Astrocyte of the spinal cord (primary cell): ENCODE data around the gene TOMM40.
"Not testable (repeated sequence)": the region's sequence is repeated elsewhere in the genome, so short reads cannot be mapped to it uniquely, and the experiment has no call there.

Experiments used
- DNase-seq: peaks from one replicate; pipeline ENCODE4 v3.0.0; 2011; ENCODE audit warnings: low read depth, low spot score
- H3K4me3 ChIP-seq: 2 replicates; pipeline ENCODE4 v1.5.1; 2011; ENCODE audit warnings: low read depth, mild to moderate bottlenecking, low read length, moderate library complexity
- in situ Hi-C: cut with HindIII; loops from 2 replicates; pipeline ENCODE4 v1.10.0; 2017; ENCODE audit warnings: low sequenced_read_pairs
- TF ChIP-seq, protein P1 (sequence below): IDR thresholded peaks from 2 replicates; pipeline ENCODE4 v1.5.1; 2012; ENCODE audit warnings: low read depth, mild to moderate bottlenecking, low read length, inconsistent platforms

Gene TOMM40

DNA sequence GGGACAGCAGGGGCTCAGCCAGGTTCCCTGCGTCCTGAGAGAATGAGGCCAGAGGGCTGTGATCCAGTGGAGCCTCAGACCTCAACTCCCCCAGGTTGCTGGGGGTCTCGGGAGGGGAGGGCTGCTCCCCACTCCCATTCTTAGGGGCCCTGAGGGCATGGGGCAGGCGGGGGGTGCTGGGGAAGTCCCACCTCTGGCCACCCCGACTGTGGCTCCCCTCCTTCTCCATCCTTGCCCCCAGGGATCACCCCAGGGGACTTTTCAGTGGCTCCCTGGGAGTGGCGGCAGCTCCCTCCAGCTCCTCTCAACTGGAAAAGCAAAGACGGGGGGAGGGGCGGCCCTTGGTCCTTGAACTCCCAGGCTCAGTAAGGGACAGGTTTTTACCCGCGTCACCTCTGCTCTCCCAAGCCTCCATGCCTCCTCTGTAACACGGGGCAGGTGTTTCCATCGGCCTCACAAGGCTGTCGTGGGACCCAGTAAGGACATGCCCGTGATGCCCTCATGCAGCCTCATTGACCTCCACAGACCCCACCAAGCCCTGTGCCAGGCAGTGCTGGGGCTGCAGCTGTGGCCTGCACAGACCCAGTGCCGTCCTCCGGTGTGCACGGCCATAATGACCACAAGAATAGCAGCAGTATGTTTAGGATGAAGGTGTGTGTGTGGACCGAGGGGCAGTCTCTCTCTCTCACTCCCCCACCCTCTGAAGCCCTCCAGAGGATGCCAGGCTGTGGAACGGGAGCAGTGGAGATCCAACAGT lies 11.6 kb upstream of the TOMM40 start:
- DNase-seq, result no peak
- TF ChIP-seq, protein P1, sequence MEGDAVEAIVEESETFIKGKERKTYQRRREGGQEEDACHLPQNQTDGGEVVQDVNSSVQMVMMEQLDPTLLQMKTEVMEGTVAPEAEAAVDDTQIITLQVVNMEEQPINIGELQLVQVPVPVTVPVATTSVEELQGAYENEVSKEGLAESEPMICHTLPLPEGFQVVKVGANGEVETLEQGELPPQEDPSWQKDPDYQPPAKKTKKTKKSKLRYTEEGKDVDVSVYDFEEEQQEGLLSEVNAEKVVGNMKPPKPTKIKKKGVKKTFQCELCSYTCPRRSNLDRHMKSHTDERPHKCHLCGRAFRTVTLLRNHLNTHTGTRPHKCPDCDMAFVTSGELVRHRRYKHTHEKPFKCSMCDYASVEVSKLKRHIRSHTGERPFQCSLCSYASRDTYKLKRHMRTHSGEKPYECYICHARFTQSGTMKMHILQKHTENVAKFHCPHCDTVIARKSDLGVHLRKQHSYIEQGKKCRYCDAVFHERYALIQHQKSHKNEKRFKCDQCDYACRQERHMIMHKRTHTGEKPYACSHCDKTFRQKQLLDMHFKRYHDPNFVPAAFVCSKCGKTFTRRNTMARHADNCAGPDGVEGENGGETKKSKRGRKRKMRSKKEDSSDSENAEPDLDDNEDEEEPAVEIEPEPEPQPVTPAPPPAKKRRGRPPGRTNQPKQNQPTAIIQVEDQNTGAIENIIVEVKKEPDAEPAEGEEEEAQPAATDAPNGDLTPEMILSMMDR, result no peak
- no peak overlapping the region for H3K4me3 ChIP-seq
- in situ Hi-C loops, result no loop called here

DNA sequence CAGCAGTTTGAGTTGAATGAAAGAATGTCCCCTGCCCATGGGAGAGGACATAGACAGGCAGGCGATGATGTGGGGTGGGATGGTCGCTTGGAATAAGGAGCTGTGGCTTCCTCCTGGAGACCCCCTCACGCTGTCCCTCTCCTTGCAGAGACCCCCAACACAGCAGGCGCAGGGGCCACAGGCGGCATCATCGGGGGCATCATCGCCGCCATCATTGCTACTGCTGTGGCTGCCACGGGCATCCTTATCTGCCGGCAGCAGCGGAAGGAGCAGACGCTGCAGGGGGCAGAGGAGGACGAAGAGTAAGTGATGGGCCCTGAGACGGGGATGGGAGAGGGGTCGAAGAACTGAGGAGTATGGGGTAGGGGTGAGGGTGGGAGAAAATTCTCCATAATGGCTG lies 9.0 kb upstream of the TOMM40 start:
- no peak overlapping the region for H3K4me3 ChIP-seq
- no peak for DNase-seq
- in situ Hi-C loops, result no loop called here
- TF ChIP-seq, protein P1, result no peak

DNA sequence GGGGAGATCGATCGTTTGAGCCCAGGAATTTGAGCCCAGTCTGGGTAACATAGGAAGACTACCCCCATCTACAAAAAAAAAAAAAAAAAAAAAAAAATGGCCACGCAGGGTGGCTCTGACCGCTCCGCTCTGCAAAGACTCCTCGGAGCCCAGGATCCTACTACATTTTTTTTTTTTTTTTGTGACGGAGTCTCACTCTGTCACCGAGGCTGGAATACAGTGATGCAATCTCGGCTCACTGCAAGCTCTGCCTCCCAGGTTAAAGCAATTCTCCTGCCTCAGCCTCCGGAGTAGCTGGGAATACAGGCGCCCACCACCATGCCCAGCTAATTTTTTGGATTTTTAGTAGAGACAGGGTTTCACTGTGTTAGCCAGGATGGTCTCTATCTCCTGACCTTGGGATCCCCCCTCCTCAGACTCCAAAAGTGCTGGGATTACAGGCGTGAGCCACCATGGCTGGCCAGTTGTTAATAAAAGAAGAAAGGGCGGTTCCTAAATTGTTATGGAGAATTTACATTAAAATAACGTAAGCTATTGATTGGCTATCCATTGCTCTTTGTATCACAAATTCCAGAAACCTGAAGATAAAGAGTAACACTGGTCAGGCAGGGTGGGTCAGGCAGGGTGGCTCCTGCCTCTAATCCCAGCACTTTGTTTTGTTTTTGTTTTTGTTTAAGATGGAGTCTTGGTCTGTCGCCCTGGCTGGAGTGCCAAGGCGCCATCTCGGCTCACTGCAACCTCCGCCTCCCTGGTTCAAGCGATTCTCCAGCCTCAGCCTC lies 8.2 kb upstream of the TOMM40 start:
- H3K4me3 ChIP-seq, DNase-seq, in situ Hi-C loops: not testable (repeated sequence)

DNA sequence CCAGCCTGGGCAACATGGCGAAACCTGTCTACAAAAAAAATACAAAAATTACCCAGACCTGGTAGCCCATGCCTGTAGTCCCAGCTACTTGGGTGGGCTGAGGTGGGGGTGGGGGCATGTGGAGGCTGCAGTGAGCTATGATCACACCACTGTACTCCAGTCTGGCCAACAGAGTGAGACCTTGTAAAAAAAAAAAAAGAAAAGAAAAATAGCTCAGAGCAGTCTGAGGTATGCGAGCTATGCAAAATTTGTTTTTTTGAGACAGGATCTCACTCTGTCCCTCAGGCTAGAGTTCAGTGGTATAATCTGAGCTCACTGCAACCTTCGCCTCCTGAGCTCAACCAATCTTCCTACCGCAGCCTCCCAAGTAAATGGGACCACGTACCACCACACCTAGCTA lies 7.1 kb upstream of the TOMM40 start:
- no peak for DNase-seq
- TF ChIP-seq, protein P1, result no peak
- no peak overlapping the region for H3K4me3 ChIP-seq
- in situ Hi-C loops, result no loop called here

DNA sequence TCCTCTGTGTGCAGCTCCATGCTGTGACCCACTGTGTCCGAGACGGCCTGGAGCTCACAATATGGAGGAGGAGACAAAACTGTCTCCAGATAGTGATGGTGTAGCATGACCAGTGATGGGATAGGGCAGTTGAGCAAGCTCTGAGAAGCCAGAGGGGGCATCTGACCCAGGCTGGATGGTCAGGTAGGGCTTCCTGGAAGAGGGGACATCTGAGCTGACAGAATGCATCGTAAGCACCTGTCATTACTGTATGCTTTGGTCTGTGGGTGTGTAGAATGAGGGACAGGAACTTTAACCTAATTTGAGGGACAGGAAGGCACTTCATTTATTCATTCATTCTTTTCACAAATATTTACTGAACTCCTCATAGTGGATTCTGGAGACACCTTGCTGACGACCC lies 6.5 kb upstream of the TOMM40 start:
- no peak overlapping the region for H3K4me3 ChIP-seq
- no peak for DNase-seq
- in situ Hi-C loops, result no loop called here
- TF ChIP-seq, protein P1, result no peak

DNA sequence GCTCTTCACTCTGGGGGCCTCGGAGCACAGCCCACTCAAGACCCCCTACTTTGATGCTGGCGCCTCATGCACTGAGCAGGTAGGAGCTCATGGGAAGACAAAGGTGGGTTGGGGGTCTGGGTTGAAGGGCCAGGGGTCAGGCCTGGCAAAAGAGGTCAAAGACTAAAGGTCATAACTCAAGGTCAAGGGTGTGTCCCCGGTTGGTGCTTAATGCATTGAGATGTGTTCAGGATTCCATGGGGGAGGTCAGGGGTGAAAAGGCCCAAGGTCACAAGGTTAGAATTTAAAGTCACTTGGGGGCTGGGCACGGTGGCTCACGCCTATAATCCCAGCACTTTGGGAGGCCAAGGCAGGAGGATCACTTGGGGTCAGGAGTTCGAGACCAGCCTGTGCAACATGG lies 4.9 kb upstream of the TOMM40 start:
- no peak for DNase-seq
- H3K4me3 ChIP-seq, result no peak overlapping the region
- TF ChIP-seq, protein P1, result no peak
- in situ Hi-C loops, result no loop called here

DNA sequence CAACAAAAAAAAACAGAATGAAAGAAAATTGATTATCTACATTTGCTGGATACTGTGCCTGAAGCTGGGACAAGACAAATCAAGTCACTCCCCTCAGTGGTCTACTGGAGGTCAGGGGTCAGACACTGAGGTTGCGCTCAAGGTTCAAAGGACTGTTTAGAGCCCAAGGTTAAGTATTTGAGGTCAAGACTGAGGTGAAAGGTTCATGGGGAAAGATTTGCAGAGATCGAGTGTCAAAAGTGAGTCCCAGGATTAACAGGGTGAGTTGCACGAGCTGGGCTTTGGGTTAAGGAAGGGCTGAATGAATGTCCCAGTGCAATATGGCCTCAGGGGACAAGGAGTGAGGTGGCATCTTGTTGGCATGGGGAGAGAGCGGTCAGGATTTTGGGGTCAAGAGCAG lies 3.4 kb upstream of the TOMM40 start:
- TF ChIP-seq, protein P1, result no peak
- no peak for DNase-seq
- in situ Hi-C loops, result no loop called here
- no peak overlapping the region for H3K4me3 ChIP-seq

DNA sequence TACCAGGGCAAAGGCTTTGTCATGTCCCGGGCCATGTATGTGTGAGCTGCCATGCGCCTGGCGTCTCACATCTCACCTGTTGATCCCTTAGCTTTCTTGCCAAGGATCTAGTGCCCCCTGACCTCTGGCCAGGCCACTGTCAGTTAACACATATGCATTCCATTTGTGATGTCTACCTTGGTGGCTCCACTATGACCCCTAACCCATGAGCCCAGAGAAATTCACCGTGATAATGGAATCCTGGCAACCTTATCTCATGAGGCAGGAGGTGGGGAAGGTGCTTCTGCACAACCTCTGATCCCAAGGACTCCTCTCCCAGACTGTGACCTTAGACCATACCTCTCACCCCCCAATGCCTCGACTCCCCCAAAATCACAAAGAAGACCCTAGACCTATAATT lies 2.7 kb upstream of the TOMM40 start:
- DNase-seq, in situ Hi-C loops, H3K4me3 ChIP-seq: not testable (repeated sequence)
